ENCODE measurements around the gene HBG1.
"Not testable (repeated sequence)": the region's sequence is repeated elsewhere in the genome, so short reads cannot be mapped to it uniquely, and the experiment has no call there.

Gene HBG1

GRCh38 chr11:5249807-5250396 lies at the start of gene HBG1:
Gene HBG1 (minus strand): TSS chr11:5249857. CDS start chr11:5249804, 53 bp downstream.
- DNase-seq (ENCODE audit: low read depth in 1 of 2, low spot score in 1 of 2) = not testable (repeated sequence)

- no peak for DNase-seq (ENCODE audit: low read depth in 1 of 2, low spot score in 1 of 2)
Measured at GRCh38 chr11:5298451-5298850, 48.8 kb upstream of the HBG1 start.

- DNase-seq (ENCODE audit: low read depth in 1 of 2, low spot score in 1 of 2) = no peak
Measured at GRCh38 chr11:5297721-5298323, 48.2 kb upstream of the HBG1 start.

- DNase-seq (ENCODE audit: low read depth in 1 of 2, low spot score in 1 of 2) = not testable (repeated sequence)
Measured at GRCh38 chr11:5294342-5294995, 44.8 kb upstream of the HBG1 start.

- DNase-seq (ENCODE audit: low read depth in 1 of 2, low spot score in 1 of 2) = no peak
Measured at GRCh38 chr11:5293028-5293427, 43.4 kb upstream of the HBG1 start.

GRCh38 chr11:5291207-5291838 lies 41.7 kb upstream of the HBG1 start:
- DNase-seq (ENCODE audit: low read depth in 1 of 2, low spot score in 1 of 2) = no peak

- DNase-seq (ENCODE audit: low read depth in 1 of 2, low spot score in 1 of 2) = no peak
Measured at GRCh38 chr11:5290106-5290505, 40.4 kb upstream of the HBG1 start.

- DNase-seq (ENCODE audit: low read depth in 1 of 2, low spot score in 1 of 2) = no peak
Measured at GRCh38 chr11:5289696-5290095, 40.0 kb upstream of the HBG1 start.

GRCh38 chr11:5288906-5289550 lies 39.4 kb upstream of the HBG1 start:
- no peak for DNase-seq (ENCODE audit: low read depth in 1 of 2, low spot score in 1 of 2)

- DNase-seq (ENCODE audit: low read depth in 1 of 2, low spot score in 1 of 2) = no peak
Measured at GRCh38 chr11:5288108-5288905, 38.6 kb upstream of the HBG1 start.

GRCh38 chr11:5286901-5287300 lies 37.2 kb upstream of the HBG1 start:
- DNase-seq (ENCODE audit: low read depth in 1 of 2, low spot score in 1 of 2) = no peak

GRCh38 chr11:5286351-5286750 lies 36.7 kb upstream of the HBG1 start:
- no peak for DNase-seq (ENCODE audit: low read depth in 1 of 2, low spot score in 1 of 2)

- DNase-seq (ENCODE audit: low read depth in 1 of 2, low spot score in 1 of 2) = no peak
Measured at GRCh38 chr11:5285703-5286340, 36.2 kb upstream of the HBG1 start.

- DNase-seq (ENCODE audit: low read depth in 1 of 2, low spot score in 1 of 2) = no peak
Measured at GRCh38 chr11:5284637-5285036, 35.0 kb upstream of the HBG1 start.

- no peak for DNase-seq (ENCODE audit: low read depth in 1 of 2, low spot score in 1 of 2)
Measured at GRCh38 chr11:5283882-5284281, 34.2 kb upstream of the HBG1 start.

GRCh38 chr11:5283086-5283485 lies 33.4 kb upstream of the HBG1 start:
- DNase-seq (ENCODE audit: low read depth in 1 of 2, low spot score in 1 of 2) = no peak

- DNase-seq (ENCODE audit: low read depth in 1 of 2, low spot score in 1 of 2) = no peak
Measured at GRCh38 chr11:5282628-5283027, 33.0 kb upstream of the HBG1 start.

GRCh38 chr11:5281596-5281995 lies 31.9 kb upstream of the HBG1 start:
- DNase-seq (ENCODE audit: low read depth in 1 of 2, low spot score in 1 of 2) = no peak

GRCh38 chr11:5280582-5281102 lies 31.0 kb upstream of the HBG1 start:
- DNase-seq (ENCODE audit: low read depth in 1 of 2, low spot score in 1 of 2) = no peak

GRCh38 chr11:5279471-5280090 lies 29.9 kb upstream of the HBG1 start:
- no peak for DNase-seq (ENCODE audit: low read depth in 1 of 2, low spot score in 1 of 2)

Measured in activated T-helper 1 cell treated with anti-CD3 and anti-CD28 coated beads, Interleukin-2, amount 50 U/mL, for 16 hours (primary cell).